HCT116 (cell line): Measurements from ENCODE around the gene COG2. TPM values are rescaled to one million over a fixed set of nuclear protein-coding genes. Genes with fewer than 3 reads are reported as not detected.
A peak's percentile ranks its signal among the peaks of the same experiment; 100 is the strongest.

ENCODE experiments used
- ATAC-seq: fragments of 200-7000 bp; cut with Tn5 transposase; 2 replicates; pipeline ENCODE4 v1.9.1; 2020; ENCODE audit warnings: mild to moderate bottlenecking, moderate library complexity
- BruUV-seq: library from RNA; stranded (reverse); fragments of 400-500 nt; replicated peaks from 2 replicates; lab custom pipeline; 2021; lab: Mats Ljungman, UMichigan
- CTCF ChIA-PET: fragments of 300-600 bp; sonication (Branson Sonifier 250); formaldehyde crosslinking; loops from one replicate; lab custom pipeline; 2021; ENCODE audit warnings: antibody characterized with exemption; lab: Charles Lee
- POLR2A ChIA-PET: fragments of 300-600, 350-600 bp; sonication (Branson Sonifier 250); formaldehyde crosslinking; loops from one replicate; lab custom pipeline; 2021; ENCODE audit warnings: antibody characterized with exemption; lab: Charles Lee
- RAD21 ChIA-PET, 2 experiments: fragments of 300-600 bp; sonication (Branson Sonifier 250); formaldehyde crosslinking; loops; one replicate each; lab custom pipeline; 2023; ENCODE audit warnings: low total read pairs in 2 of 2; ENCODE audit not compliant: uncharacterized antibody in 2 of 2, unreplicated experiment in 2 of 2, low non-redundant PET in 1 of 2; lab: Charles Lee
- DNase-seq: peaks from one replicate; pipeline ENCODE4 v3.0.0-alpha.2; 2010; ENCODE audit warnings: low read depth, low spot score
- H2AFZ ChIP-seq: fragments of 200-600 bp; shearing (Covaris generic), sonication (generic); 2 replicates; pipeline ENCODE4 v1.6.1; 2017; ENCODE audit warnings: low read depth, mixed run types, mixed read lengths, antibody characterized with exemption, low read length; ENCODE audit not compliant: poor library complexity, severe bottlenecking
- H3K27ac ChIP-seq: 2 replicates; pipeline ENCODE4 v1.5.1; 2012; ENCODE audit warnings: low read depth, low read length
- H3K27me3 ChIP-seq: fragments of 200-600 bp; sonication (generic); 2 replicates; pipeline ENCODE4 v1.6.1; 2016; ENCODE audit warnings: mixed run types, low read length, mixed read lengths; ENCODE audit not compliant: insufficient read depth
- H3K36me3 ChIP-seq, 2 experiments: fragments of 200-500 bp in 1 of 2; fragments of 200-600 bp in 1 of 2; sonication (Bioruptor generic) in 1 of 2; sonication (generic) in 1 of 2; 2 replicates each; pipeline versions ENCODE4 v1.5.1 to v1.6.1; 2014 to 2016; ENCODE audit warnings: low read length in 2 of 2, inconsistent platforms in 1 of 2, mixed read lengths in 1 of 2, mixed run types in 1 of 2; ENCODE audit not compliant: insufficient read depth in 2 of 2, control insufficient read depth in 1 of 2
- H3K4me1 ChIP-seq, 2 experiments: fragments of 200-600 bp in 1 of 2; sonication (generic) in 1 of 2; 2 replicates each; pipeline versions ENCODE4 v1.5.1 to v1.6.1; 2012 to 2017; ENCODE audit warnings: low read length in 2 of 2, inconsistent platforms in 1 of 2, mild to moderate bottlenecking in 1 of 2, mixed read lengths in 1 of 2, mixed run types in 1 of 2, moderate library complexity in 1 of 2; ENCODE audit not compliant: insufficient read depth in 2 of 2, control insufficient read depth in 1 of 2
- H3K4me2 ChIP-seq: fragments of 200-600 bp; sonication (generic); 2 replicates; pipeline ENCODE4 v1.6.1; 2017; ENCODE audit warnings: mixed run types, low read length, mixed read lengths
- H3K4me3 ChIP-seq, 2 experiments: fragments of 200-600 bp in 1 of 2; sonication (generic) in 1 of 2; replicated peaks in 1 of 2; 2 replicates each; pipeline ENCODE4 v1.5.1; 2011 to 2016; ENCODE audit warnings: low read length in 2 of 2, control low read depth in 1 of 2, low read depth in 1 of 2, mild to moderate bottlenecking in 1 of 2, mixed read lengths in 1 of 2, mixed run types in 1 of 2
- H3K79me2 ChIP-seq: fragments of 200-600 bp; sonication (generic); 2 replicates; pipeline ENCODE4 v1.6.1; 2017; ENCODE audit warnings: mild to moderate bottlenecking, mixed run types, low read length, moderate library complexity, mixed read lengths; ENCODE audit not compliant: insufficient read depth
- H3K9ac ChIP-seq: fragments of 200-600 bp; sonication (generic); 2 replicates; pipeline ENCODE4 v1.6.1; 2016; ENCODE audit warnings: low read length, mixed read lengths
- H3K9me2 ChIP-seq: fragments of 200-600 bp; sonication (generic), shearing (Covaris generic); 2 replicates; pipeline ENCODE4 v1.6.1; 2017; ENCODE audit warnings: mixed run types, mild to moderate bottlenecking, moderate library complexity; ENCODE audit not compliant: insufficient read depth
- H3K9me3 ChIP-seq, 2 experiments: fragments of 200-500 bp in 1 of 2; fragments of 200-600 bp in 1 of 2; sonication (Bioruptor generic) in 1 of 2; sonication (generic) in 1 of 2; 2 replicates each; pipeline ENCODE4 v1.6.1; 2014 to 2017; ENCODE audit warnings: low read length in 2 of 2, mixed read lengths in 2 of 2, inconsistent platforms in 1 of 2, low read depth in 1 of 2, mild to moderate bottlenecking in 1 of 2, mixed run types in 1 of 2, moderate library complexity in 1 of 2; ENCODE audit not compliant: control insufficient read depth in 1 of 2, insufficient read depth in 1 of 2
- H4K20me1 ChIP-seq: fragments of 200-600 bp; sonication (generic), shearing (Covaris generic); 2 replicates; pipeline ENCODE4 v1.6.1; 2017; ENCODE audit warnings: mixed run types, mild to moderate bottlenecking, moderate library complexity; ENCODE audit not compliant: insufficient read depth
- CBX3 ChIP-seq: IDR thresholded peaks from 2 replicates; pipeline ENCODE4 v1.6.1; 2012; ENCODE audit warnings: low read depth
- CTCF ChIP-seq, 3 experiments: fragments of 200-600 bp in 1 of 3; sonication (generic) in 1 of 3; IDR thresholded peaks in 2 of 3; conservative IDR thresholded peaks in 1 of 3; 2 replicates each; pipeline ENCODE4 v1.5.1; 2012 to 2017; ENCODE audit warnings: low read depth in 2 of 3, low read length in 2 of 3, antibody characterized with exemption in 1 of 3, borderline replicate concordance in 1 of 3, control low read depth in 1 of 3, mild to moderate bottlenecking in 1 of 3, mixed read lengths in 1 of 3, mixed run types in 1 of 3, moderate library complexity in 1 of 3; ENCODE audit not compliant: insufficient read depth in 1 of 3
- FOSL1 ChIP-seq: IDR thresholded peaks from 2 replicates; pipeline ENCODE4 v1.6.1; 2012; ENCODE audit warnings: low read depth
- JUND ChIP-seq: IDR thresholded peaks from 2 replicates; pipeline ENCODE4 v1.6.1; 2012
- MAX ChIP-seq: IDR thresholded peaks from 2 replicates; pipeline ENCODE4 v1.6.1; 2012
- POLR2A ChIP-seq: IDR thresholded peaks from 2 replicates; pipeline ENCODE4 v1.7.0; 2011; ENCODE audit warnings: borderline replicate concordance; ENCODE audit not compliant: insufficient read depth, insufficient read length; ENCODE audit errors: extremely low read depth
- RAD21 ChIP-seq: IDR thresholded peaks from 2 replicates; pipeline ENCODE4 v1.6.1; 2012; ENCODE audit warnings: low read depth, mild to moderate bottlenecking
- REST ChIP-seq: IDR thresholded peaks from 2 replicates; pipeline ENCODE4 v1.6.1; 2012; ENCODE audit warnings: low read depth
- SIN3A ChIP-seq: IDR thresholded peaks from 2 replicates; pipeline ENCODE4 v1.6.1; 2012; ENCODE audit warnings: low read depth
- intact Hi-C: fragments of 100-400 bp; cut with micrococcal nuclease; formaldehyde crosslinking; loops from 2 replicates; pipeline ENCODE4 v1.10.0; 2022
- total RNA-seq: library from RNA; stranded (reverse); gene quantifications from one replicate; pipeline ENCODE4 v1.2.1, GENCODE V29; 2021; ENCODE audit not compliant: unreplicated experiment

The COG2 gene
- total RNA-seq, 1 experiment from 2014 or later, result 28.6 TPM

GRCh38 chr1:230682274-230682673 lies 40.0 kb downstream of the COG2 start:
- Histone ChIP-seq H3K36me3 (peaks cover 14 to 26% of the 10 kb centered on the region in 2 experiments), H3K27ac (peak overlapping the region; percentile 50), H4K20me1 (no peaks in the 10 kb centered on the region), H3K4me1 (peaks cover 29 to 34% of the 10 kb centered on the region in 2 experiments), H3K9me3 (no peaks in the 10 kb centered on the region), H3K27me3 (no peaks in the 10 kb centered on the region), H2AFZ (no peak overlapping the region), H3K4me2 (peak overlapping the region; percentile 43), H3K79me2 (no peaks in the 10 kb centered on the region), H3K9ac (no peak overlapping the region), H3K4me3 (no peak overlapping the region), H3K9me2 (no peaks in the 10 kb centered on the region)
- RAD21 ChIA-PET, result no interaction called here
- CTCF ChIA-PET, result interaction anchor here (1.4 kb wide), 1 partner anchor 40 kb away, joined by 4 read pairs; the partner anchor contains the start of gene COG2
- no TSS peak for BruUV-seq
- no peak for ATAC-seq
- DNase-seq, result no peak
- POLR2A ChIA-PET, result no interaction called here
- no peak for TF ChIP-seq SIN3A
- TF ChIP-seq RAD21, result no peak
- no peak for TF ChIP-seq CTCF (IDR thresholded peaks at IDR 0.05 in 2 of 3, conservative IDR thresholded peaks at IDR 0.05 in 1 of 3; ENCODE audit: borderline replicate concordance in 1 of 3, insufficient read depth in 1 of 3, low read depth in 2 of 3, low read length in 2 of 3)
- TF ChIP-seq POLR2A, result no peak
- no peak for TF ChIP-seq JUND
- no peak for TF ChIP-seq FOSL1
- TF ChIP-seq MAX, result no peak
- TF ChIP-seq CBX3, result no peak
- TF ChIP-seq REST, result no peak
- intact Hi-C loops, result no loop called here
